ENCODE results near the gene SF3B6. TPM values are rescaled to one million over a fixed set of nuclear protein-coding genes. Genes with fewer than 3 reads are reported as not detected.

Gene SF3B6
- total RNA-seq, 1 experiment from 2014 or later: 117 TPM

DNA sequence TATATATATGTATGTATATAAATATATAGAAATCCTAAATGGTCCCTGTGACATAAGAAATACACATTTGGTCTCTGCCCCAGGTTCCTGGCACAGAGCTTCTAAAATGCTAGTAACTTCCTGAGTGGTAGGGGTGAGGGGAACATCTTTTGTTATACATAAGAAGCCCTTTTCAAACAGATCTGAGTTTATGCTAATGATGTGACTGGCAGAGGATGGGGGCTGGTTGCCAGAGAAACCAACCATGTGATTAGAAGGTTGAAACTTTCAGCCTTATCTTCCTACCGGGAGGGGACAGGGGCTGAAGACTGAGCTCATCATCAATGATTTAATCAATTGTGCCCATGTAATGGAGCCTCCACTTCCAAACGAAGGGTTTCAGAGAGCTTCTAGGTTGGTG is 49.9 kb downstream of the SF3B6 start:
- POLR2A ChIA-PET: interaction anchor here (1.0 to 1.7 kb wide), 4 partner anchors 21 to 99 kb away, joined by 3 to 8 read pairs (median 6); partner anchors contain the start of genes ATAD2B, FKBP1B and WDCP
- Mint-ChIP-seq H3K36me3 (peaks cover 43% of the 10 kb centered on the region), H3K4me1 (peaks cover 54% of the 10 kb centered on the region), H3K9me3 (no peaks in the 10 kb centered on the region), H3K27me3 (ENCODE audit: low read depth) (no peaks in the 10 kb centered on the region), H3K4me3 (peak overlapping the region; percentile 47), H3K27ac (peak overlapping the region; percentile 96)
- TF ChIP-seq GTF2I (CRISPR knock-in tag; conservative IDR thresholded peaks at IDR 0.05) (no peak), FOXJ3 (CRISPR knock-in tag; IDR thresholded peaks at IDR 0.05; ENCODE audit: borderline replicate concordance) (no peak), HMGA2 (CRISPR knock-in tag; IDR thresholded peaks at IDR 0.05) (no peak), TEAD4 (CRISPR knock-in tag; IDR thresholded peaks at IDR 0.05) (no peak), JUN (CRISPR knock-in tag; IDR thresholded peaks at IDR 0.05) (no peak)
- TF ChIP-seq, protein P1, sequence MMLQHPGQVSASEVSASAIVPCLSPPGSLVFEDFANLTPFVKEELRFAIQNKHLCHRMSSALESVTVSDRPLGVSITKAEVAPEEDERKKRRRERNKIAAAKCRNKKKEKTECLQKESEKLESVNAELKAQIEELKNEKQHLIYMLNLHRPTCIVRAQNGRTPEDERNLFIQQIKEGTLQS (CRISPR knock-in tag; conservative IDR thresholded peaks at IDR 0.05): no peak
- TF ChIP-seq, protein P2, sequence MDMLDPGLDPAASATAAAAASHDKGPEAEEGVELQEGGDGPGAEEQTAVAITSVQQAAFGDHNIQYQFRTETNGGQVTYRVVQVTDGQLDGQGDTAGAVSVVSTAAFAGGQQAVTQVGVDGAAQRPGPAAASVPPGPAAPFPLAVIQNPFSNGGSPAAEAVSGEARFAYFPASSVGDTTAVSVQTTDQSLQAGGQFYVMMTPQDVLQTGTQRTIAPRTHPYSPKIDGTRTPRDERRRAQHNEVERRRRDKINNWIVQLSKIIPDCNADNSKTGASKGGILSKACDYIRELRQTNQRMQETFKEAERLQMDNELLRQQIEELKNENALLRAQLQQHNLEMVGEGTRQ (CRISPR knock-in tag; IDR thresholded peaks at IDR 0.05): peak; percentile 55
- CTCF ChIA-PET: interaction anchor here (1.0 to 4.2 kb wide), 10 partner anchors 10 to 752 kb away, joined by 3 to 19 read pairs (median 7); partner anchors contain the start of genes ATAD2B, SF3B6, TP53I3 and WDCP
- ATAC-seq (peak; percentile 59), DNase-seq (ENCODE audit: low spot score) (no peak)

DNA sequence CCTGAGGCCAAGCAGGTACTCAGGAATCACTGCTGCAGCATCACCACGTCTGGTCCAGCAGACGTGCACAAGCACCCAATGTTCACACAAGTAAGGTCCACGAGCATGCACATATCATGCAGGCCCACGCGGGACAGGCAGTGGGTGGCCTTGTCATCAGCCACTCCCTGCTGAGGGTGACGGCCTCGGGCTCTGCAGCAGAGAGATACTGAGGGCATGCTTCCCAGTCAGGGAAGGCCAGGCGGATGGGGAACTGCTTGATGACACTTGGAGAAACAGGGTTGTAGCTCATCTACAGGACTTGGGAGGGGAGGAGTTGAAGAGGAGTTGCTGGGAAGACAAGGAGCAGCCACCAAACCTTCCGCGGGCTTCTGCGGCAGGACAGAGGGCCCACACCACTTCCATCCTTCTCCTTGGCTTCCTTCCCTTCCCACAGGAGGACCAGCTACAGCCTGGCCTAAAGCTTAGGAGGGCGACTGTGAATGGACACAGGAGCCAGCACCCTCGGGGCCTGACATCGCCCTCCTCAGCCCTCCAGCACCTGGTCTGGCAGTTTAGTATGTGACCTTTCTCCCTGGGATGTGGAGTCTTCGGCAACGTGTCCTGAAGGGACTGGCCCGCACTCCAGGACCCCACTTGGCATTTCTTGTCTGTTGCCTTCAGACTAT is 51.0 kb downstream of the SF3B6 start:
- no peak overlapping the region for H3K4me3 Mint-ChIP-seq
- peaks cover 59% of the 10 kb centered on the region for H3K4me1 Mint-ChIP-seq
- no peak for TF ChIP-seq FOXK1 (CRISPR knock-in tag; IDR thresholded peaks at IDR 0.05)
- no peak for TF ChIP-seq GRHL2 (CRISPR knock-in tag; IDR thresholded peaks at IDR 0.05; ENCODE audit: insufficient replicate concordance, severe bottlenecking)
- TF ChIP-seq, protein P3, sequence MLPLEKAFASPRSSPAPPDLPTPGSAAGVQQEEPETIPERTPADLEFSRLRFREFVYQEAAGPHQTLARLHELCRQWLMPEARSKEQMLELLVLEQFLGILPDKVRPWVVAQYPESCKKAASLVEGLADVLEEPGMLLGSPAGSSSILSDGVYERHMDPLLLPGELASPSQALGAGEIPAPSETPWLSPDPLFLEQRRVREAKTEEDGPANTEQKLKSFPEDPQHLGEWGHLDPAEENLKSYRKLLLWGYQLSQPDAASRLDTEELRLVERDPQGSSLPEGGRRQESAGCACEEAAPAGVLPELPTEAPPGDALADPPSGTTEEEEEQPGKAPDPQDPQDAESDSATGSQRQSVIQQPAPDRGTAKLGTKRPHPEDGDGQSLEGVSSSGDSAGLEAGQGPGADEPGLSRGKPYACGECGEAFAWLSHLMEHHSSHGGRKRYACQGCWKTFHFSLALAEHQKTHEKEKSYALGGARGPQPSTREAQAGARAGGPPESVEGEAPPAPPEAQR (CRISPR knock-in tag; IDR thresholded peaks at IDR 0.05): no peak
- TF ChIP-seq, protein P4, sequence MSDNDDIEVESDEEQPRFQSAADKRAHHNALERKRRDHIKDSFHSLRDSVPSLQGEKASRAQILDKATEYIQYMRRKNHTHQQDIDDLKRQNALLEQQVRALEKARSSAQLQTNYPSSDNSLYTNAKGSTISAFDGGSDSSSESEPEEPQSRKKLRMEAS (CRISPR knock-in tag; IDR thresholded peaks at IDR 0.05): no peak
- TF ChIP-seq, protein P5, sequence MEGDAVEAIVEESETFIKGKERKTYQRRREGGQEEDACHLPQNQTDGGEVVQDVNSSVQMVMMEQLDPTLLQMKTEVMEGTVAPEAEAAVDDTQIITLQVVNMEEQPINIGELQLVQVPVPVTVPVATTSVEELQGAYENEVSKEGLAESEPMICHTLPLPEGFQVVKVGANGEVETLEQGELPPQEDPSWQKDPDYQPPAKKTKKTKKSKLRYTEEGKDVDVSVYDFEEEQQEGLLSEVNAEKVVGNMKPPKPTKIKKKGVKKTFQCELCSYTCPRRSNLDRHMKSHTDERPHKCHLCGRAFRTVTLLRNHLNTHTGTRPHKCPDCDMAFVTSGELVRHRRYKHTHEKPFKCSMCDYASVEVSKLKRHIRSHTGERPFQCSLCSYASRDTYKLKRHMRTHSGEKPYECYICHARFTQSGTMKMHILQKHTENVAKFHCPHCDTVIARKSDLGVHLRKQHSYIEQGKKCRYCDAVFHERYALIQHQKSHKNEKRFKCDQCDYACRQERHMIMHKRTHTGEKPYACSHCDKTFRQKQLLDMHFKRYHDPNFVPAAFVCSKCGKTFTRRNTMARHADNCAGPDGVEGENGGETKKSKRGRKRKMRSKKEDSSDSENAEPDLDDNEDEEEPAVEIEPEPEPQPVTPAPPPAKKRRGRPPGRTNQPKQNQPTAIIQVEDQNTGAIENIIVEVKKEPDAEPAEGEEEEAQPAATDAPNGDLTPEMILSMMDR (IDR thresholded peaks at IDR 0.05): no peak
- TF ChIP-seq OVOL2 (CRISPR knock-in tag; IDR thresholded peaks at IDR 0.05; ENCODE audit: borderline replicate concordance): no peak
- TF ChIP-seq, protein P6, sequence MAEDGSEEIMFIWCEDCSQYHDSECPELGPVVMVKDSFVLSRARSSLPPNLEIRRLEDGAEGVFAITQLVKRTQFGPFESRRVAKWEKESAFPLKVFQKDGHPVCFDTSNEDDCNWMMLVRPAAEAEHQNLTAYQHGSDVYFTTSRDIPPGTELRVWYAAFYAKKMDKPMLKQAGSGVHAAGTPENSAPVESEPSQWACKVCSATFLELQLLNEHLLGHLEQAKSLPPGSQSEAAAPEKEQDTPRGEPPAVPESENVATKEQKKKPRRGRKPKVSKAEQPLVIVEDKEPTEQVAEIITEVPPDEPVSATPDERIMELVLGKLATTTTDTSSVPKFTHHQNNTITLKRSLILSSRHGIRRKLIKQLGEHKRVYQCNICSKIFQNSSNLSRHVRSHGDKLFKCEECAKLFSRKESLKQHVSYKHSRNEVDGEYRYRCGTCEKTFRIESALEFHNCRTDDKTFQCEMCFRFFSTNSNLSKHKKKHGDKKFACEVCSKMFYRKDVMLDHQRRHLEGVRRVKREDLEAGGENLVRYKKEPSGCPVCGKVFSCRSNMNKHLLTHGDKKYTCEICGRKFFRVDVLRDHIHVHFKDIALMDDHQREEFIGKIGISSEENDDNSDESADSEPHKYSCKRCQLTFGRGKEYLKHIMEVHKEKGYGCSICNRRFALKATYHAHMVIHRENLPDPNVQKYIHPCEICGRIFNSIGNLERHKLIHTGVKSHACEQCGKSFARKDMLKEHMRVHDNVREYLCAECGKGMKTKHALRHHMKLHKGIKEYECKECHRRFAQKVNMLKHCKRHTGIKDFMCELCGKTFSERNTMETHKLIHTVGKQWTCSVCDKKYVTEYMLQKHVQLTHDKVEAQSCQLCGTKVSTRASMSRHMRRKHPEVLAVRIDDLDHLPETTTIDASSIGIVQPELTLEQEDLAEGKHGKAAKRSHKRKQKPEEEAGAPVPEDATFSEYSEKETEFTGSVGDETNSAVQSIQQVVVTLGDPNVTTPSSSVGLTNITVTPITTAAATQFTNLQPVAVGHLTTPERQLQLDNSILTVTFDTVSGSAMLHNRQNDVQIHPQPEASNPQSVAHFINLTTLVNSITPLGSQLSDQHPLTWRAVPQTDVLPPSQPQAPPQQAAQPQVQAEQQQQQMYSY (CRISPR knock-in tag; IDR thresholded peaks at IDR 0.05): no peak
- no peak for TF ChIP-seq TEAD1 (CRISPR knock-in tag; IDR thresholded peaks at IDR 0.05)
- no peak for TF ChIP-seq ATF1 (CRISPR knock-in tag; IDR thresholded peaks at IDR 0.05)
- TF ChIP-seq, protein P7, sequence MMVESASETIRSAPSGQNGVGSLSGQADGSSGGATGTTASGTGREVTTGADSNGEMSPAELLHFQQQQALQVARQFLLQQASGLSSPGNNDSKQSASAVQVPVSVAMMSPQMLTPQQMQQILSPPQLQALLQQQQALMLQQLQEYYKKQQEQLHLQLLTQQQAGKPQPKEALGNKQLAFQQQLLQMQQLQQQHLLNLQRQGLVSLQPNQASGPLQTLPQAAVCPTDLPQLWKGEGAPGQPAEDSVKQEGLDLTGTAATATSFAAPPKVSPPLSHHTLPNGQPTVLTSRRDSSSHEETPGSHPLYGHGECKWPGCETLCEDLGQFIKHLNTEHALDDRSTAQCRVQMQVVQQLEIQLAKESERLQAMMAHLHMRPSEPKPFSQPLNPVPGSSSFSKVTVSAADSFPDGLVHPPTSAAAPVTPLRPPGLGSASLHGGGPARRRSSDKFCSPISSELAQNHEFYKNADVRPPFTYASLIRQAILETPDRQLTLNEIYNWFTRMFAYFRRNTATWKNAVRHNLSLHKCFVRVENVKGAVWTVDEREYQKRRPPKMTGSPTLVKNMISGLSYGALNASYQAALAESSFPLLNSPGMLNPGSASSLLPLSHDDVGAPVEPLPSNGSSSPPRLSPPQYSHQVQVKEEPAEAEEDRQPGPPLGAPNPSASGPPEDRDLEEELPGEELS (CRISPR knock-in tag; IDR thresholded peaks at IDR 0.05): no peak
- no peak for TF ChIP-seq NFYB (CRISPR knock-in tag; conservative IDR thresholded peaks at IDR 0.05; ENCODE audit: low read depth)
- TF ChIP-seq EMX1 (CRISPR knock-in tag; IDR thresholded peaks at IDR 0.05): no peak
- TF ChIP-seq, protein P8, sequence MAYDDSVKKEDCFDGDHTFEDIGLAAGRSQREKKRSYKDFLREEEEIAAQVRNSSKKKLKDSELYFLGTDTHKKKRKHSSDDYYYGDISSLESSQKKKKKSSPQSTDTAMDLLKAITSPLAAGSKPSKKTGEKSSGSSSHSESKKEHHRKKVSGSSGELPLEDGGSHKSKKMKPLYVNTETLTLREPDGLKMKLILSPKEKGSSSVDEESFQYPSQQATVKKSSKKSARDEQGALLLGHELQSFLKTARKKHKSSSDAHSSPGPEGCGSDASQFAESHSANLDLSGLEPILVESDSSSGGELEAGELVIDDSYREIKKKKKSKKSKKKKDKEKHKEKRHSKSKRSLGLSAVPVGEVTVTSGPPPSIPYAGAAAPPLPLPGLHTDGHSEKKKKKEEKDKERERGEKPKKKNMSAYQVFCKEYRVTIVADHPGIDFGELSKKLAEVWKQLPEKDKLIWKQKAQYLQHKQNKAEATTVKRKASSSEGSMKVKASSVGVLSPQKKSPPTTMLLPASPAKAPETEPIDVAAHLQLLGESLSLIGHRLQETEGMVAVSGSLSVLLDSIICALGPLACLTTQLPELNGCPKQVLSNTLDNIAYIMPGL (CRISPR knock-in tag; IDR thresholded peaks at IDR 0.05): no peak

More for the DNA sequence above, 51.0 kb downstream of the SF3B6 start:
- DNase-seq (ENCODE audit: low spot score) (no peak), ATAC-seq (no peak)
- Mint-ChIP-seq H3K36me3 (peaks cover 33% of the 10 kb centered on the region), H3K27ac (peak overlapping the region; percentile 96), H3K27me3 (ENCODE audit: low read depth) (no peaks in the 10 kb centered on the region), H3K9me3 (no peaks in the 10 kb centered on the region)
- POLR2A ChIA-PET: interaction anchor here (0.6 to 1.7 kb wide), 4 partner anchors 25 to 151 kb away, joined by 3 to 8 read pairs (median 4); partner anchors contain the start of genes ATAD2B and FKBP1B
- CTCF ChIA-PET: interaction anchor here (0.5 to 4.2 kb wide), 6 partner anchors 22 to 202 kb away, joined by 3 to 19 read pairs (median 8); partner anchors contain the start of genes SF3B6, TP53I3 and WDCP

Data from WTC11 (cell line).